HG02970 (cell line): Measurements from ENCODE around the gene ALG9.

Source experiments
- ATAC-seq: cut with Tn5 transposase; IDR thresholded peaks from one replicate; pipeline ENCODE4 v1.9.1; 2021; ENCODE audit warnings: mild to moderate bottlenecking, moderate library complexity, moderate number of reproducible peaks; ENCODE audit not compliant: unreplicated experiment, low FRiP score

The ALG9 gene

GRCh38 chr11:111736621-111737443 is 134.5 kb downstream of the ALG9 start:
- no peak for ATAC-seq
